Measurements from ENCODE around the gene KDM5C.
"Not testable (repeated sequence)": the region's sequence is repeated elsewhere in the genome, so short reads cannot be mapped to it uniquely, and the experiment has no call there.

KDM5C gene

GRCh38 chrX:53190363-53190960 lies 34.5 kb downstream of the KDM5C start:
- peak; percentile 39 for DNase-seq (ENCODE audit: low spot score)

GRCh38 chrX:53188763-53189162 lies 36.2 kb downstream of the KDM5C start:
- DNase-seq (ENCODE audit: low spot score), result no peak

GRCh38 chrX:53186351-53186750 lies 38.7 kb downstream of the KDM5C start:
- DNase-seq (ENCODE audit: low spot score), result no peak

- no peak for DNase-seq (ENCODE audit: low spot score)
Observed at GRCh38 chrX:53184836-53185235, 40.2 kb downstream of the KDM5C start.

- DNase-seq (ENCODE audit: low spot score), result no peak
Observed at GRCh38 chrX:53171356-53171755, 53.7 kb downstream of the KDM5C start.

- DNase-seq (ENCODE audit: low spot score), result no peak
Observed at GRCh38 chrX:53166103-53166502, 58.9 kb downstream of the KDM5C start.

- DNase-seq (ENCODE audit: low spot score), result not testable (repeated sequence)
Observed at GRCh38 chrX:53164566-53164965, 60.4 kb downstream of the KDM5C start.

- no peak for DNase-seq (ENCODE audit: low spot score)
Observed at GRCh38 chrX:53163436-53163835, 61.6 kb downstream of the KDM5C start.

- DNase-seq (ENCODE audit: low spot score), result no peak
Observed at GRCh38 chrX:53160297-53160983, 64.6 kb downstream of the KDM5C start.

GRCh38 chrX:53159184-53159583 lies 65.8 kb downstream of the KDM5C start:
- no peak for DNase-seq (ENCODE audit: low spot score)

- no peak for DNase-seq (ENCODE audit: low spot score)
Observed at GRCh38 chrX:53156207-53156596, 68.8 kb downstream of the KDM5C start.

- DNase-seq (ENCODE audit: low spot score), result no peak
Observed at GRCh38 chrX:53155512-53156206, 69.3 kb downstream of the KDM5C start.

GRCh38 chrX:53153581-53153980 lies 71.4 kb downstream of the KDM5C start:
- no peak for DNase-seq (ENCODE audit: low spot score)
